HuH-7 (cell line): ENCODE measurements around the gene GALNTL6.
"Not testable (repeated sequence)": the region's sequence is repeated elsewhere in the genome, so short reads cannot be mapped to it uniquely, and the experiment has no call there.

Experiments
- DNase-seq: peaks from one replicate; pipeline ENCODE4 v3.0.0; 2011; ENCODE audit warnings: low spot score

Gene GALNTL6

GRCh38 chr4:172947594-172947993 lies 1134.4 kb downstream of the GALNTL6 start:
- DNase-seq, result no peak

GRCh38 chr4:172950990-172951389 lies 1137.8 kb downstream of the GALNTL6 start:
- DNase-seq, result no peak

- DNase-seq, result no peak
Measured at GRCh38 chr4:172951679-172952451, 1138.7 kb downstream of the GALNTL6 start.

GRCh38 chr4:172953896-172954568 lies 1140.8 kb downstream of the GALNTL6 start:
- no peak for DNase-seq

- DNase-seq, result not testable (repeated sequence)
Measured at GRCh38 chr4:172956340-172956739, 1143.1 kb downstream of the GALNTL6 start.

GRCh38 chr4:172957216-172957615 lies 1144.0 kb downstream of the GALNTL6 start:
- no peak for DNase-seq

- DNase-seq, result no peak
Measured at GRCh38 chr4:172962564-172963353, 1149.6 kb downstream of the GALNTL6 start.

- no peak for DNase-seq
Measured at GRCh38 chr4:172963498-172964294, 1150.5 kb downstream of the GALNTL6 start.

GRCh38 chr4:172970189-172970588 lies 1157.0 kb downstream of the GALNTL6 start:
- DNase-seq, result not testable (repeated sequence)

GRCh38 chr4:172974586-172974985 lies 1161.4 kb downstream of the GALNTL6 start:
- DNase-seq, result no peak

GRCh38 chr4:172975651-172976229 lies 1162.5 kb downstream of the GALNTL6 start:
- DNase-seq, result no peak

GRCh38 chr4:172977491-172978041 lies 1164.4 kb downstream of the GALNTL6 start:
- not testable (repeated sequence) for DNase-seq

- no peak for DNase-seq
Measured at GRCh38 chr4:172978848-172979247, 1165.6 kb downstream of the GALNTL6 start.

- DNase-seq, result no peak
Measured at GRCh38 chr4:172979332-172979731, 1166.1 kb downstream of the GALNTL6 start.

- DNase-seq, result no peak
Measured at GRCh38 chr4:172980219-172980618, 1167.0 kb downstream of the GALNTL6 start.

GRCh38 chr4:172982151-172982590 lies 1169.0 kb downstream of the GALNTL6 start:
- DNase-seq, result no peak

- DNase-seq, result no peak
Measured at GRCh38 chr4:172983014-172983413, 1169.8 kb downstream of the GALNTL6 start.

GRCh38 chr4:172983631-172984030 lies 1170.4 kb downstream of the GALNTL6 start:
- no peak for DNase-seq

- no peak for DNase-seq
Measured at GRCh38 chr4:172985552-172985951, 1172.3 kb downstream of the GALNTL6 start.

GRCh38 chr4:172986114-172986513 lies 1172.9 kb downstream of the GALNTL6 start:
- no peak for DNase-seq
